ENCODE measurements around the gene CBX7.

Gene CBX7

DNA sequence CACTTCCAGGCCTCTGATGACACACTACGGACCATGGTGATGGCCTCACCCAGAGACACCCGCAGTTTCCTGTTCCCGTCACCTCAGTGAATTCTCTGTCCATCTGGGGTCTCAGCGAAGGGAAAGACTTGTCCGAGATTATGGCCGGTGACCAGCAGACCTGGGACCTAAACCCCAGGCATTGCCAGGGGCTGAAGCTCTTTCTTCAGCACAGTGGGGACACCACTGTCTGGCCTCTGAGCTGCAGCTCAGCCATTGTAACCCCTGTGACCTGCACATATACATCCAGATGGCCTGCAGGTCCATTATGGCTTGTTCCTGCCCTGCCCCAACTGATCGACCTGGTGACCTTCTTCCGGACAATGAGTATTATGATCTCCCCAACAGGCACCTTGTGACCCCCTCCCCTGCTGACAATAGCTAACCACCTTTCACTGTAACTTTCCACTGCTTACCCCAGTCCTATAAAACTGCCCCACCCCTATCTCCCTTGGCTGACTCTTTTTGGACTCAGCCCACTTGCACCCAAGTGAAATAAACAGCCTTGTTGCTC lies 22.3 kb downstream of the CBX7 start:
- Histone ChIP-seq H3K4me3 (ENCODE audit: severe bottlenecking) (no peak overlapping the region), H3K27ac (ENCODE audit: poor library complexity, severe bottlenecking) (no peak overlapping the region), H3K27me3 (ENCODE audit: insufficient read depth, poor library complexity, severe bottlenecking) (no peaks in the 10 kb centered on the region), H3K4me1 (ENCODE audit: insufficient read depth, poor library complexity, severe bottlenecking) (no peaks in the 10 kb centered on the region), H3K36me3 (ENCODE audit: low read depth) (no peaks in the 10 kb centered on the region), H3K9me3 (ENCODE audit: severe bottlenecking) (no peaks in the 10 kb centered on the region)
- ATAC-seq (ENCODE audit: low read depth) (no peak), DNase-seq (ENCODE audit: low spot score) (no peak)
- TF ChIP-seq, protein P1, sequence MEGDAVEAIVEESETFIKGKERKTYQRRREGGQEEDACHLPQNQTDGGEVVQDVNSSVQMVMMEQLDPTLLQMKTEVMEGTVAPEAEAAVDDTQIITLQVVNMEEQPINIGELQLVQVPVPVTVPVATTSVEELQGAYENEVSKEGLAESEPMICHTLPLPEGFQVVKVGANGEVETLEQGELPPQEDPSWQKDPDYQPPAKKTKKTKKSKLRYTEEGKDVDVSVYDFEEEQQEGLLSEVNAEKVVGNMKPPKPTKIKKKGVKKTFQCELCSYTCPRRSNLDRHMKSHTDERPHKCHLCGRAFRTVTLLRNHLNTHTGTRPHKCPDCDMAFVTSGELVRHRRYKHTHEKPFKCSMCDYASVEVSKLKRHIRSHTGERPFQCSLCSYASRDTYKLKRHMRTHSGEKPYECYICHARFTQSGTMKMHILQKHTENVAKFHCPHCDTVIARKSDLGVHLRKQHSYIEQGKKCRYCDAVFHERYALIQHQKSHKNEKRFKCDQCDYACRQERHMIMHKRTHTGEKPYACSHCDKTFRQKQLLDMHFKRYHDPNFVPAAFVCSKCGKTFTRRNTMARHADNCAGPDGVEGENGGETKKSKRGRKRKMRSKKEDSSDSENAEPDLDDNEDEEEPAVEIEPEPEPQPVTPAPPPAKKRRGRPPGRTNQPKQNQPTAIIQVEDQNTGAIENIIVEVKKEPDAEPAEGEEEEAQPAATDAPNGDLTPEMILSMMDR (IDR thresholded peaks at IDR 0.05; ENCODE audit: poor library complexity, severe bottlenecking) = no peak

DNA sequence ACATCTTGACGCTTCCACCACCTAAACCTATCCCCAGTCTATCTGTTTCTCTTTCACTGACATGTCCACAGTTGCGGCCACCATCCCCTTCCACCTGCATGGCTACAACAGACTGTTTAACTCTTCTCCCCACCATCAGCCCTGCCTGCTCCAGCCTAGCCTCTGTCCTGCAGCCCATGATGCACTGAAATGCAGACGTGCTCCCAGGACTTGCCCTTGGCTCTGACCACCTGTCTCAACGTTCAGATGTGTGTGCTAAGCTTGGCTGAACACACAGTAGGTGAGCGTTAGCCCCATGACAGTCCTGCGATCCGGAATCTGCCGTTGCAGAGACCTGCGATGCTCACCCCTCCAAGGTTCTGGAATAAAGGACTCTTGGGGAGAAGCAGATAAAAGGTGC lies 22.7 kb downstream of the CBX7 start:
- no peak for DNase-seq (ENCODE audit: low spot score)
- Histone ChIP-seq H3K4me3 (ENCODE audit: severe bottlenecking) (no peak overlapping the region), H3K9me3 (ENCODE audit: severe bottlenecking) (no peaks in the 10 kb centered on the region), H3K36me3 (ENCODE audit: low read depth) (no peaks in the 10 kb centered on the region), H3K27me3 (ENCODE audit: insufficient read depth, poor library complexity, severe bottlenecking) (no peaks in the 10 kb centered on the region), H3K4me1 (ENCODE audit: insufficient read depth, poor library complexity, severe bottlenecking) (no peaks in the 10 kb centered on the region), H3K27ac (ENCODE audit: poor library complexity, severe bottlenecking) (no peak overlapping the region)
- TF ChIP-seq, protein P1 (IDR thresholded peaks at IDR 0.05; ENCODE audit: poor library complexity, severe bottlenecking) = no peak
- no peak for ATAC-seq (ENCODE audit: low read depth)

GRCh38 chr22:39129081-39129480 lies 23.4 kb downstream of the CBX7 start:
- Histone ChIP-seq H3K9me3 (ENCODE audit: severe bottlenecking) (no peaks in the 10 kb centered on the region), H3K27me3 (ENCODE audit: insufficient read depth, poor library complexity, severe bottlenecking) (no peaks in the 10 kb centered on the region), H3K4me3 (ENCODE audit: severe bottlenecking) (no peak overlapping the region), H3K27ac (ENCODE audit: poor library complexity, severe bottlenecking) (no peak overlapping the region), H3K36me3 (ENCODE audit: low read depth) (no peaks in the 10 kb centered on the region), H3K4me1 (ENCODE audit: insufficient read depth, poor library complexity, severe bottlenecking) (no peaks in the 10 kb centered on the region)
- no peak for ATAC-seq (ENCODE audit: low read depth)
- no peak for DNase-seq (ENCODE audit: low spot score)
- TF ChIP-seq, protein P1 (IDR thresholded peaks at IDR 0.05; ENCODE audit: poor library complexity, severe bottlenecking) = no peak

DNA sequence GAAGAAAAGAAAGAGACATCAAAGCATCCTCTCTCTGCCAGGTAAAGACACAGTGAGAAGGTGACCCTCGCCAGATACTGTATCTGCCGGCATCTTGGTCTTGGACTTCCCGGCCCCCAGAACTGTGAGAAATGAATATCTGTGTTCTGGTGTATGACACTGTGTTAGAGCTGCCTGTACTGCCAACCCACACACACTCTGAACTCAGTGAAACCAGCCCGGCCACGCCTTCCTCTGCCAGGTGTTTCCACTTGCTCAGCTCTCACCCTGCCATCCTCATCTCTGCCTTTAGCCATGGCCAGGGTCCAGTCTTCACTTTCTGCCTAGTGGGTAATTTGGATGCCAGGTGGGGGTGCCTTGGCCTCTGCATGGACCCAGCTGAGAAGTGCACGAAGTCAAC lies 24.0 kb downstream of the CBX7 start:
- H3K4me1 ChIP-seq (ENCODE audit: insufficient read depth, poor library complexity, severe bottlenecking) = no peaks in the 10 kb centered on the region
- H3K9me3 ChIP-seq (ENCODE audit: severe bottlenecking) = no peaks in the 10 kb centered on the region
- TF ChIP-seq, protein P1 (IDR thresholded peaks at IDR 0.05; ENCODE audit: poor library complexity, severe bottlenecking) = no peak
- H3K27ac ChIP-seq (ENCODE audit: poor library complexity, severe bottlenecking) = no peak overlapping the region
- no peak overlapping the region for H3K4me3 ChIP-seq (ENCODE audit: severe bottlenecking)
- no peak for DNase-seq (ENCODE audit: low spot score)
- no peaks in the 10 kb centered on the region for H3K27me3 ChIP-seq (ENCODE audit: insufficient read depth, poor library complexity, severe bottlenecking)
- H3K36me3 ChIP-seq (ENCODE audit: low read depth) = no peaks in the 10 kb centered on the region
- ATAC-seq (ENCODE audit: low read depth) = no peak

DNA sequence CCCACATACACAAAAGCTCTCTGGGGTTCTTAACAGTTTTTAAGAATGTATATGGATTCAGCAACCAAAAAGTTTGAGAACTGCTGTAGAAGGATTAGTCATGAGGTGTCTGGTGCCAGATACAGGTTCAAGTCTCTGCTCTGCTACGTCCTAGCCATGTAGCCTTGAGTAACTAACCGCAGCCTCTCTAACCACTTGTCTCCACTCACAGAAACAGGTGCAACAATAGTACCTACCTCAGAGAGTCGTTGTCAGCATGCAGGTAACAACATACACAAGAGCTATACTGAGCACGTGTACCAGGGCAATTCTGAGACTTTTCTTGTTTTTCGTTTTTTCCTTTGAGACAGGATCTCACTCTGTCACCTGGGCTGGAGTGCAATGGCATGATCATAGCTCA lies 26.9 kb downstream of the CBX7 start:
- no peak for DNase-seq (ENCODE audit: low spot score)
- ATAC-seq (ENCODE audit: low read depth) = no peak
- Histone ChIP-seq H3K4me1 (ENCODE audit: insufficient read depth, poor library complexity, severe bottlenecking) (no peaks in the 10 kb centered on the region), H3K4me3 (ENCODE audit: severe bottlenecking) (no peak overlapping the region), H3K36me3 (ENCODE audit: low read depth) (no peaks in the 10 kb centered on the region), H3K27ac (ENCODE audit: poor library complexity, severe bottlenecking) (no peak overlapping the region), H3K27me3 (ENCODE audit: insufficient read depth, poor library complexity, severe bottlenecking) (no peaks in the 10 kb centered on the region), H3K9me3 (ENCODE audit: severe bottlenecking) (no peaks in the 10 kb centered on the region)
- TF ChIP-seq, protein P1 (IDR thresholded peaks at IDR 0.05; ENCODE audit: poor library complexity, severe bottlenecking) = no peak
